Measurements from ENCODE around the gene KRT15. TPM values are rescaled to one million over a fixed set of nuclear protein-coding genes. Genes with fewer than 3 reads are reported as not detected.
"Not testable (repeated sequence)": the region's sequence is repeated elsewhere in the genome, so short reads cannot be mapped to it uniquely, and the experiment has no call there.

Gene KRT15
- total RNA-seq, 1 donor from 2014 or later = 24.1 TPM

DNA sequence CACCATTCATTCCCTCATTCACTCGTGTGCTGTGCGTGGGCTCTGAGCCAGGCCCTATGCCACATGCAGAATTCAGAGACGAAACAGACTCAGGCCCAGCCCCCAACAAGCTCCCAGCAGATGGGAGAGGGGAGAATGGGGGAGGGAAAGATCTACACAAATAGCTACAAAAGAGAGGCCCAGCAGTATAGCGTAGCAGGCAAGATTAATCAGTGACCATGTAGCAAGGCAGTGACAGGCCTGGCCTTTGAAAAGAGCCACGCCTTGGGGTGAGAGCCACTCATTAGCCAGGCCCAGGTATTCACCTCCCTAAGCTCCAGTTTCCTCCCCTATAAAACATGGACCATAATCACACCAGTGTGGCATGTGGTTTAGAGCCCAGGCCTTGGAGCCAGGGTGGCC lies 25.8 kb upstream of the KRT15 start:
- peak; percentile 80 for DNase-seq (ENCODE audit: low spot score)

GRCh38 chr17:41542786-41543185 lies 24.1 kb upstream of the KRT15 start:
- not testable (repeated sequence) for DNase-seq (ENCODE audit: low spot score)

DNA sequence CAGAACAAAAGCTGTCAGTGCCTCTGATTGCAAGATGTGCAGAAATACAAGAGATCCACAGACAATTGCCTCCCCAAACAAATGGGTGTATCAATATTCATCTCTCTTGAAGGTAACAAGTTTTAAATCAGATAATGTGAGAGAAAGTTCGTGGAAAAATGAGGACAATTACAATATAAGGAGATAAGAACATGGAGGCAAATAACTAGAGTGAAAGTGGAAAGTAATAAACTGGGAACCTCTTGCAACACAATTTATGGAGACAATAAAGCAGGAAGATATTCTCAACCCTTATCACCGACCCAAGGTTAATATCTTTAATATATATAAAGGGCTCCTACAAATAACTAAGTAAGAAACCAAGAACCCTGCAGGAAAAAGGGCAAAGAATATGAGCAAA lies 23.7 kb upstream of the KRT15 start:
- DNase-seq (ENCODE audit: low spot score) = no peak

DNA sequence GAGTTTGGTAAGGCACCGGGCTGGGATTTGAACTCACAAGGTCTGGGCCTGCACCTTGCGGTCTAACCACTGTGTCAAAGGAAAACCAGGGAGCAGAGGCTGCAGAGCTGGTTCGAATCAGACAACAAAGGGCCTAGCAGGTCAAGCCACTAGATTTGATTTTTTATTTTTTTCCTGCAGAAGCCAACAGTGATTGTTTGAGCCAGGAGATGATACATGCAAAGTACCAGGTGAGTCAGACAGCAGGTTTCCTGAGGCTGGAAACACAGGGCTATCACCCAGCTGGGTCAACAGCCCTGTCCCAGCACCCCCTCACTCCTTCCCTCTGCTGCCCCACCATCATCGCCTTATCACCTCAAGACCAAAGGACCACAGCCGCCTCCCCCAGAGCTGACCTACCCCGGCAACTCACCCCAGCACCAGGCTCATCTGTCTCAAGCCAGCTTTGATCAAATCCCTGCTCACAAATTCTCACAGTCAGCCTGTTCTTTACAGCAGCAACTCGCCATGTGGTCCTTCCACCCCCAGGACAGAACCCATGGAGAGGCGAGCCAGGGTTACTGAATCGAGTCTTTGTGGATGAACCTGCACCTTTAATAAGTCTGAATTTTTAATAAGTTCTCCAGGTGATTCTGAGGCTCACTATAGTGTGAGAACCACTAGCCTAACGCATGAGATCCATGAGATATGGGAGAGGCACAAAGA lies 22.4 kb upstream of the KRT15 start:
- DNase-seq (ENCODE audit: low spot score) = no peak

DNA sequence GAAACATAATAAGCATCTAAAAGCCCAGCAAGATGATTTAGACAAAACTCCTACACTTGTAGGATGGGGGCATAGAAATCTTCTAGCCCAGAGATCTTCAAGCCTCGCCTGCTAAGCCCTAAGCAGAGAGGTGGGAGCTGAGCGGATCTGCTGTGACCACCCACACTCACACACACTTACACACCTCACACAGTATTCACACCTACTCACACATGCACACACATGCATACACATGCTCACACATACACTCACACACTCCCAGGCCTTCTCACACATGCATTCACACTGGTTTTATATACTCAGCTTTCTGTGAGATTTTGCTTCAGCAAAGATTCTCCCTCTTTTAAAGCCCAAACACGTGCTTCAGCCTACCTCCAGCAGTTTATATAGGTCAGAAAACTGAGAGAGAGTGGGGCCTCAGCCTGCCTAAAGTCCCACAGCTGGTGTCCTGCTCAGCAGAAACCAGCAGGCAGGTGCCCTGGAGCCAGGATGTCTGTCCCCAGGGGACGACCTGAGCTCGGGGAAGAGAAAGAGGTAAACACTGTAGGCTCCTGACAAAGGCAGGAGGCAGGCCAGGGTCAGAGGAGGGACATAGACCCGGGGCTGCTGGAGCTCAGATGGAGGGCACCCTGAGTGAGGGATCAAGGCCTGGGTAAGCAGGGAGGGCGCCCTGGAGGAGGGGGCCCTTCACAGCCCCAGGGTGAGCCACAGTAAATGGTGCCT lies 21.4 kb upstream of the KRT15 start:
- no peak for DNase-seq (ENCODE audit: low spot score)

DNA sequence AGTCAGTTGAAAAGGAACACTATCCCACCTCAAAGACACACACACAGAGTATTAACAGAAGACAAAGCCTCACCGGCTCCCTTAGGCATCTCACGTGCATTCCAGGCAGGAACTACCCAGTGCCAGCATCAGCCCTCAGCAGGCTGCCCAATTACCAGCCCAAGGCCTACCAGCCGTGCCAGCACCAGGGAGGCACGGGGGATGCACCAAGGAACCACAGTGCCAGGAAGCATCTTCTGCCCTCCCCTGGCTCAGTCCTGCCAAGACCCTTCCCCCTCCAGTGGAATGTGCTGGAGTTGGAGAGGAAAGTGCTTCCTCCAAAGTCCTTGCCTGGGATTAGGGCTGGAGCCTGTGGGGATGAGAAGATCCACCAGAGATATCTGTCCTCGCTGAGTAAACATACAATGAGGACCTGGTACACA lies 20.4 kb upstream of the KRT15 start:
- DNase-seq (ENCODE audit: low spot score) = peak; percentile 62

- peak; percentile 74 for DNase-seq (ENCODE audit: low spot score)
Measured at GRCh38 chr17:41538565-41538991, 19.9 kb upstream of the KRT15 start.

- DNase-seq (ENCODE audit: low spot score) = no peak
Measured at GRCh38 chr17:41537990-41538389, 19.3 kb upstream of the KRT15 start.

- no peak for DNase-seq (ENCODE audit: low spot score)
Measured at GRCh38 chr17:41537614-41537954, 18.9 kb upstream of the KRT15 start.

- no peak for DNase-seq (ENCODE audit: low spot score)
Measured at GRCh38 chr17:41536741-41537613, 18.3 kb upstream of the KRT15 start.

- DNase-seq (ENCODE audit: low spot score) = peak; percentile 51
Measured at GRCh38 chr17:41535764-41536481, 17.2 kb upstream of the KRT15 start.

DNA sequence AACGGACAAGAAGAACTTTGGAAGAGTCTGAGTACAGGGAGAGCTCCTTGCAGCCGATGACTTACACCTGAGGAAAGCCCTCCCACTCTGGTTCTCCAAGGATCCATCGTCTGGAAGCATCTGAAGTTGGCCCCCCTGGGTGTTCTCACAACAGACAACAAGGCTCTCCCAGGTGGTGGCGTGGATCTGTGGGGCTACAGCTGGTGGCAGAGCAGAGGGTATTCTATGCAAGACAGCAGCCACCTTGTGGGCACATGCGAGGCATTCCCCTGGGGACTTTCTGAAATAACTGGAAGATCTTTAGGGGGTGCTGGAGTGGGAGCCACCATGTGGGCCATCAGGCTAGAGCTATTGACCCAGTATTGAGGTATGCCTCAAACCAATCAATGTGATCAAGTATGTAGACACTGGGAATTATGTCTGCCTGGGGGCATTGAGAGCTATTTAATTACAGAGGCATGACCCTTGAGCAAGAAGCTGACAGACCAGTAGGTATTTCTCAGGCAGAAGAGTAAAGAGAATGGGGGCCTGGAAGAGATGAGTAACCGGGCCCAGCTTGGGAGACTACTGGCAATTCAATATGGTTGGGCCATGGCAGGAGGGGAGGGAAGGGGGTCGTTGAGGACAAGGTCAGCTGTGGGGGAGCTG lies 16.3 kb upstream of the KRT15 start:
- no peak for DNase-seq (ENCODE audit: low spot score)

DNA sequence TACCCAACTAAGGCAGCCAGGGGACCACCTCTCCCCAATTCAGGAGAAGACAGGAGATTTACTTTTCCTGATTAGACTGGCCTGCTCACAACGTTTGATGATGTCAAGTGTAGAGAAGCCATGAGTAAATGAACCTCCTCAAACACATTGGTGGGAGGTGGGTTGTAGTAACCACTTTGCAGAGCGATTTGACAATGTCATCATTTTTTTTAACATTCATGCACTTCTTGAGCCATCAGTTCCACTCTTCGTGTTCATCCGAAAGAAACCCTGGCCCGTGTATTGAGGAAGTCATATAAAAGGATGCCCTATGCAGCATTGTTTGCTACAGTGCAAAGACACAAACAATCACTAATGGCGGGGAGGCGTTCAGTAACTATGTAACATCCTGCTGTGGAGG lies 14.9 kb upstream of the KRT15 start:
- no peak for DNase-seq (ENCODE audit: low spot score)

DNA sequence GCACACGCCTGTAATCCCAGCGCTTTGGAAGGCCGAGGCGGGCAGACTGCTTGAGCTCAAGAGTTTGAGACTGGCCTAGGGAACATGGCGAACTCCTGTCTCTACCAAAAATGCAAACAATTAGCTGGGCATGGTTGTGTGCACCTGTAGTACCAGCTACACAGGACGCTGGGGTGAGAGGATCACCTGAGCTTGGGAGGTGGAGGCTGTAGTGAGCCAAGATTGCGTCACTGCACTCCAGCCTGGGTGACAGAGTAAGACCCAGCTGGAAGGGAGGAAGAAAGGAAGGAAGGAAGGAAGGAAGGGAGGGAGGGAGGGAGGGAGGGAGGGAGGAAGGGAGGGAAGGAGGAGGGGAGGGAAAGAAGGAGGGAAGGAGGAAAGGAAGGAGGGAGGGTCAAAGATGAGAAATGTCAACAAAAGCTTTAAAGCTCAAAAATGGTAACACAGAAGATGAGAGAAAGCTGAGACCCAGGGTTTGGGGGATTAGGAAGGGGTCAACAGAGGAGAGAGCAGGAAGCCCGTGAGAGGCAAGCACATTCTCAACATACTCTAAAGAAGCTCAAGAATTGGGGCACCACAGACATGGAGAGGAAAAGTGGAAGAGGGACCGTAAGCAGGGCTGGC lies 14.4 kb upstream of the KRT15 start:
- no peak for DNase-seq (ENCODE audit: low spot score)

DNA sequence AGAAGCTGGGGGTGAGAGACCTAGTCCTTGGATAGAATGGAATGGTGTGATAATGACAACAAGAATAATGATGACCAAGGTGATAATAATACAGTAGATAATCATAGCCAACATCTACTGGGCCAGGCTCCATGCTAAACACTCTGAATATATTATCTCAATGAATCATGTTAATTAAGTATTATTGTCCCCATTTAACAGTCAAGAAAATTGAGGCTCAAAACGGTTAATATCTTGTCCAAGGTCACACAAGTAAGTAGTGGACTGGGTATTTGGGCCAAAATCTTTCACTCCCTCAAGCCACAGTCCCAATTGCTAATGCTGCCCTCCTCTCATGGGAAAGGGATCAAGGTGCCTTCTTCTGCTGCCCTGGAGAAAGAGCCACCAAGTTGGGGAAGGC lies 13.3 kb upstream of the KRT15 start:
- DNase-seq (ENCODE audit: low spot score) = no peak

GRCh38 chr17:41530062-41531048 lies 11.7 kb upstream of the KRT15 start:
- peak; percentile 95 for DNase-seq (ENCODE audit: low spot score)

GRCh38 chr17:41529491-41529915 lies 10.8 kb upstream of the KRT15 start:
- DNase-seq (ENCODE audit: low spot score) = no peak

DNA sequence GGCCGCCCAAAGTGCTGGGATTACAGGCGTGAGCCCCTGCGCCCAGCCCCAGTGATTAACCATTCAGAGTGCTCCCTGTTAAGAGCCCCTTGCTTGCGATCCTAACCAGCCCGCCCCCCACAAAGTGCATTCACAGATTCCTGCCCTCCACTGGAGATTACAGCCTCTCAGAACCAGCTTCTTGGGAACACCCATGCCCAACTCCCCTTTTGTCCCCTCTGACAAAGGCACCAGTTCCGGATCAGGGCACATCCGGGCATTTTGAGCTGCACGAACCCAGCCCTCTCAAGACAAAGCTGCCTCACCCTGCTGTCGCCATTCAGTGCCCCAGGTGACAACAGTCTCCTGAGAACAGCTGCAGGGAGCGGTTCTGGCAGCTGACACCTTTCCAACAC lies 10.3 kb upstream of the KRT15 start:
- no peak for DNase-seq (ENCODE audit: low spot score)

All from umbilical cord (tissue), 2 donors.